GM18858 (cell line): Measurements from ENCODE around the gene DEXI.

Experiments
- ATAC-seq: cut with Tn5 transposase; IDR thresholded peaks from one replicate; pipeline ENCODE4 v1.9.1; 2021; ENCODE audit not compliant: unreplicated experiment

DEXI gene

GRCh38 chr16:10896165-10896564 lies 46.1 kb downstream of the DEXI start:
- ATAC-seq: no peak

- no peak for ATAC-seq
Observed at GRCh38 chr16:10895053-10895946, 47.0 kb downstream of the DEXI start.

GRCh38 chr16:10892782-10893318 lies 49.4 kb downstream of the DEXI start:
- no peak for ATAC-seq

GRCh38 chr16:10889855-10890254 lies 52.4 kb downstream of the DEXI start:
- ATAC-seq: no peak

- no peak for ATAC-seq
Observed at GRCh38 chr16:10888320-10888937, 53.8 kb downstream of the DEXI start.

GRCh38 chr16:10885246-10885645 lies 57.0 kb downstream of the DEXI start:
- no peak for ATAC-seq

GRCh38 chr16:10883004-10883403 lies 59.3 kb downstream of the DEXI start:
- no peak for ATAC-seq

- ATAC-seq: no peak
Observed at GRCh38 chr16:10881479-10882030, 60.7 kb downstream of the DEXI start.

- no peak for ATAC-seq
Observed at GRCh38 chr16:10880594-10881452, 61.4 kb downstream of the DEXI start.

GRCh38 chr16:10879681-10880589 lies 62.3 kb downstream of the DEXI start:
- no peak for ATAC-seq
